ENCODE results near the gene ACP5.
A peak's percentile ranks its signal among the peaks of the same experiment; 100 is the strongest.

Gene ACP5

DNA sequence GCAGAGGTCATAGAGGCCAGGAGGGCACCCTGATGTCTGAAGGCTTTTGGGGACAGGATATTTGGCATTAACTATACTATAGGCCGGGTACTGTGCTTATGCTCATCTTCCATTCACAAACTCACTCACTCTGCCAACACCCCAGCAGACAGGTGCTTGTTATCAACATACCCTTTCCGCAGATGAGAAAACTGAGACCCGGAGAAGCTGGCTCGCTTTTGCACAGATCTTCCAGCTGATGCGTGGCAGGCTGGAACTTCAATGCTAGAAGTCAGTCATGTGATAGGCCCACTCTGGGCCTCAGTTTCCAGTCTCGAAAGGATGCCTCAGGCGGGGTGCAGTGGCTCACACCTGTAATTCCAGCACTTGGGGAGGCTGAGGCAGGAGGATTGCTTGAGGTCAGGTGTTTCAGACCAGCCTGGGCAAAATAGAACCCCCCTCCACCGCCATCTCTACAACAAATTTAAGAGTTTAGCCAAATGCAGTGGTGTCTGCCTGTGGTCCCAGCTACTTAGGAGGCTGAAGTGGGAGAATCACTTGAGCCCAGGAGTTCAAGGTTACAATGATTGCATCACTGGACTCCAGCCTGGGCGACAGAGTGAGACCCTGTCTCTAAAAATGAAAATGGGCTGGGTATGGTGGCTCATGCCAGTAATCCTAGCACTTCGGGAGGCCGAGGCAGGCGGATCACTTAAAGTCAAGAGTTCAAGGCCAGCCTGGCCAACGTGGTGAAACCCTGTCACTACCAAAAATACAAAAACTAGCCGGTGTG is 29.3 kb downstream of the ACP5 start:
- no peak for DNase-seq

DNA sequence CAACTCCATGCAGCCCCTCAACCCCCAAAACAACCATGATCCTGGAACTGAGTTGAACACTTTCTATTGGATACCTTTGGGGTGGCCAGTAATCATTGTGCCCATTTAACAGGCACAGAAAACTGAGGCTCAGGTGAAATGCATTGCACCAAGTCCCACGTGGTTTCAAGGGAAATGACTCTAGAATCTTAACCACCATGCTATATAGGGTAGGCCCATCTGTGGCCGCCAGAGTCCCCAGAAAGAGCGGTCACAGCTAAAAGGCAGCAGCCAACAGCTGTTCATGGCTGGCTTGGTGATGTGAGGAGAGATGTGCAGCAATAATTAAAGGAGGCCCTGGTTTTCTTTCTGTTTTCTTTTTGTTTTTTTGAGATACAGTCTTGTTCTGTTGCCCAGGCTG is 36.2 kb downstream of the ACP5 start:
- peak; percentile 72 for DNase-seq

DNA sequence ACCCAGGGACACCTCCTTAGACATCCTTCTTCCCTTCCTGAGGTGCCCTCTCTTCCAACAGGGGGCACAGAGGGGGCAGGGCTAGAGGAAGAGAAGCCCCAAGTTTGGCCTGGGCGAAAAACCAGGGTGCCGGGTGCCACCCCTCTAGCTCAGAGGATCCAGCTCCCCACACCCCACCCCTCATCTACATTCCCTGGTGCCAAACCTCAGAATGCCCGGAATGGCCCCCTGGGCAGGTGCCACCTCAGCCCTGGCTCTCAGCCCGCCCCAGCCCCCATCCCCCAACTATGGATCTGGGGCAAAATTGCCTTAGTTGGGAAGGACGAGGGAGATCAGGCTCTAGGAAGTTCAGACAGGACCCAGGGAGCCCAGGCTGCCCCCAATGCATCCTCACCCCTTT is 36.8 kb downstream of the ACP5 start:
- DNase-seq: no peak

DNA sequence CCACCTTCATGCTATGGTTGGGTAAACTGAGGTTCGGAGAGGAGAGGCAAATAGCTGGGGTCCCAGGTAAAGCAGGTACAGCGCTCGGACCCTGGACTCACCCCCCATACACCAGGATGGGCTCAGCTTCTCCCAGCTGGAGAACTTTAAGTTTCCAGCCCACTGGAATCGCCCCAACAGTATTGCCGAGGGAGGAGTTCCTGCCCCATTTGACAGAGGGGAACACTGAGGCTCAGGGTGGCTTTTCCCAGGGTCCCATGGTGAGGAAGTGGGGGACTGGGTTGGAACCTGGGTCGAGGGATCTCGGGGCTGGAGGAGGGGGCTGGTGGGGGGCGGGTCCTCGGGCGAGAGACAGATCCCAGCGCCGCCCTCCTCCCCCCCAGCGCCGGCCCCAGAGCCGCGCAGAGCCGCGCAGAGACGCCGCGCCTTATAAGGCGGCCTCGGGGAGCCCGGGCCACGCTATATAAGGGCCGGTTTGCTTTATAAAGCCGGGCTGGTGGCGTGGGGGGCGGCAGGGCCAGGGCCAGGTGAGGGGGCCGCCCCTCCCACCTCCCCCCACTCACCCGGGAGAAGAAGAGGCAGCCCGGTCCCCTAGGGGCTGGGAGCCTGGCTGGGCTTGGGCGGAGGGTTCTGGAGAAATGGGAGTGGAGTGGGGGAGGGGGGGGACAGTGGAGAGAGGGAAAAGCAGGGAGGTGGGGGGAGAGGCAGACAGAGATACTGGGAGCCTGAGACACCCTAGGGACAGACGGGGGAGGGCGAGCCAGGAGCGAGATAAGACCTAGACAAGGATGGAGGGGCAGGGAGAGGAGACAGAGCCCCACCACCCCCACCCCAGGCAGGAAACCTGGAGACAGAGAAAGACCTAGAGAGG is 37.7 kb downstream of the ACP5 start:
- DNase-seq: no peak

DNA sequence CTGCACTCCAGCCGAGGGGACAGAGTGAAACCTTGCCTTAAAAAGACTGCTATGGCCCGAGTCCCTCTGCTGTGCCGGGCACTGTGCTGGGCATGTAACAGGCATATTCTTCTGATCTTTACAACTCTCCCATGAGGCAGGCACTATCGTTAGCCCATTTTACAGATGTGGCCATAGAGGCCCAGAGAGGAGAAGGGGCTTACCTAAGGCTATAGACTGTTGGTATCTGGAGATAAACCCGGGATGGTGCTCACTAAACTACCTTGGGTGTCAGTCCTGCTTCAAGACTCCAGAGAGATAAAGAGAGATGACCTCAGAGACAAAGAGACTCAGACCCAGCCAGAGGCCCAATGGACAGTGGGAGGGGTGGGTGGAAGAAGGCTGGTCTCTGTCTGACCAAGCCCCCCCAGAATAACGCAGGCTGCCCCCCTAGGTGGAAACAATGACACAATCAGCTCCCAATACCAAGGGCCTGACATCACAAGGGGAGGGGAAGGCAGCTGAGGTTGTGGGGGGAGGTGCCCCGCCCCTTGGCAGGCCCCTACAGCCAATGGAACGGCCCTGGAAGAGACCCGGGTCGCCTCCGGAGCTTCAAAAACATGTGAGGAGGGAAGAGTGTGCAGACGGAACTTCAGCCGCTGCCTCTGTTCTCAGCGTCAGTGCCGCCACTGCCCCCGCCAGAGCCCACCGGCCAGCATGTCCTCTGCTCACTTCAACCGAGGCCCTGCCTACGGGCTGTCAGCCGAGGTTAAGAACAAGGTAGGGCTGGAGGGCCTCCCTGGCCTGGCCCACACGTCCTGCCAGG is 39.0 kb downstream of the ACP5 start, which contains the start of gene CNN1:
Gene CNN1, plus strand, starts transcription at position 620 of the 805 bp plus-strand sequence. Its CDS starts 77 bp downstream, at position 697.
- DNase-seq: no peak

DNA sequence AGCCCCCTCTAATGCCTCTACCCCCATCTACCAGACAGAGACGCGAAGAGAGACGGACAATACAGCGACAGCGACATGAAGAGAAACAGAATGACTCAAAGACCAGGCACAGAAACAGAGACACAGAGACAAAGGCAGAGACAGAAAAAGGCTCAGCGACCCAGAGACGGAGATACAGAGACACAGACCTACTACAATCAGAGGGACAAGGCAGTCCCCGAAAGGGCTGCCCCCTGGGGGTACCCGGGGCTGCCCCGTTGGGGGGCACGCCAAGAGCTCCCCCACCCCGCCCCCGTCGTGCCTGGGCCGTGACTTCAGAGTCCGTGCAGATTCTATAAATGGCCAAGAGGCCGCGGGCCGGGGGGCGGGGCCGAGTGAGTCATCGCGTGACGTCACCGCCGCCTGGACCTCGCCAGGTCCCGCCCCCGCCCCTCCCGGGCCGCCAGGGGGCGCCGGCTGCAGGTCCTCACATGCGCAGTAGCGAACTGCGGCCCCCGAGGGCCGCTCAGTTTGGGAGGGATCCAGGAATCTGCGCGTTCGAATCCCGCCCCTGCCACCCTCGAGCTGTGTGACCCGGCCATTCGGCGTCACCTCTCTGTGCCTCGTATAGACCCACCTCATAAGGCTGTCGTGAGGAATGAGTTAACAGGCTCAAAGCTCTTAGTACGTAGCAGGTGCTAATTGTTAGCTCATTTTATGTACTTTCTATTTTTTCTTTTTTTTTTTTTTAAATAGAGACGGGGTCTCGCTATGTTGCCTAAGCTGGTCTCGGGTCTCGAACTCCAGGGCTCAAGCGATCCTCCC is 41.5 kb downstream of the ACP5 start:
- peak; percentile 93 for DNase-seq

DNA sequence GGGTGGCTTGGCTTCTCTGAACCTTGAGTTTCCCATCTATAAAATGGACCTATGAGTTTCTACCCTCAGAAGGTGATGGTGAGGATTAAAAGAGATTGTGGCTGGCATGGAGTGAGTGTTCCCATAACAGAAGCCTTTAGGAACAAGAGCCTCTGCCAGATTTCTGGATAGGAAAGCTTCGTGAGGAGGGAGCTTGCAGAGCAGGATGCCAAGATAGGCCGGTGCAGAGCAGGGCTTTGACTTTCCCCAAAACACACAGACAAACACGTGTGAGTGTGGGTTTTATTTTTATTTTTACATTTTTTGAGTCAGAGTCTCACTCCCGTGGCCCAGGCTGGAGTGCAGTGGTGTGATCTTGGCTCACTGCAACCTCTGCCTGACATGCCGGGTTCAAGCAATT is 42.5 kb downstream of the ACP5 start:
- no peak for DNase-seq

DNA sequence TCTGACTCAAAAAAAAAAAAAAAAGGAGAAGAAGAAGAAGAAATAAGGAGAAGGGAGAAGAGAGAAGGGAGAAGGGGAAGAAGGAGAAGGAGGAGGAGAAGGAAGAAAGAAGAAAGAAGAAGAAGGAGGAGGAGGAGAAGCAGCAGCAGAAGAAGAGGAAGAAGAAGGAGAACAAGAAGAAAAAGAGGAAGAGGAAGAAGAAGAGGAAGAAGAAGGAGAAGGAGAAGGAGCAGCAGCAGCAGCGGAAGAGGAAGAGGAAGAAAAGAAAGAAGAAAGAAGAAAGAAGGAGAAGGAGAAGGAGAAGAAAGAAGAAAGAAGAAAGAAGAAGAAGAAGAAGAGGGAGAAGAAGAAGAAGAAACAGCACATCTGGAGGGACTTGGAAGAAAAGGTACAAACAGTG is 42.9 kb downstream of the ACP5 start:
- DNase-seq: no peak

DNA sequence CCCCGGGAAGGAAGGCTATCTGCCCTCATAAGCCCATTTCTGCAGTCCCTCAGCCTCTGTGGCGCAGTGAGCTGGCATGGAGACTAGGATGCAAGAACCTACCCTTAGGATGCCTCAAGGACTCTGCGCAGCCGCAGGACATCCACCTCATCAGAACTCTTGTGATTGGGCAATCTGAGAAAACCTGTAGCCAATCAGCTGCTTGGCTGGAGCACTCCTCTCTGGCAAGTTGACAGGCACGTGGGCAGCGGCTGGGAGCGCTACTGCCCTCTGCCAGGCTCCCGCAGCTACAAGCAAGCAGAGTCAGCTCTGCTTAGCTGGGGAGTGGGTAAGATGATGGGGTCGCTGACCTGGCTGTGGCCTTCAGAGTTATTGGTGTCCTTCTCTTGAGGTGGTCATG is 47.0 kb downstream of the ACP5 start:
- peak; percentile 80 for DNase-seq

DNA sequence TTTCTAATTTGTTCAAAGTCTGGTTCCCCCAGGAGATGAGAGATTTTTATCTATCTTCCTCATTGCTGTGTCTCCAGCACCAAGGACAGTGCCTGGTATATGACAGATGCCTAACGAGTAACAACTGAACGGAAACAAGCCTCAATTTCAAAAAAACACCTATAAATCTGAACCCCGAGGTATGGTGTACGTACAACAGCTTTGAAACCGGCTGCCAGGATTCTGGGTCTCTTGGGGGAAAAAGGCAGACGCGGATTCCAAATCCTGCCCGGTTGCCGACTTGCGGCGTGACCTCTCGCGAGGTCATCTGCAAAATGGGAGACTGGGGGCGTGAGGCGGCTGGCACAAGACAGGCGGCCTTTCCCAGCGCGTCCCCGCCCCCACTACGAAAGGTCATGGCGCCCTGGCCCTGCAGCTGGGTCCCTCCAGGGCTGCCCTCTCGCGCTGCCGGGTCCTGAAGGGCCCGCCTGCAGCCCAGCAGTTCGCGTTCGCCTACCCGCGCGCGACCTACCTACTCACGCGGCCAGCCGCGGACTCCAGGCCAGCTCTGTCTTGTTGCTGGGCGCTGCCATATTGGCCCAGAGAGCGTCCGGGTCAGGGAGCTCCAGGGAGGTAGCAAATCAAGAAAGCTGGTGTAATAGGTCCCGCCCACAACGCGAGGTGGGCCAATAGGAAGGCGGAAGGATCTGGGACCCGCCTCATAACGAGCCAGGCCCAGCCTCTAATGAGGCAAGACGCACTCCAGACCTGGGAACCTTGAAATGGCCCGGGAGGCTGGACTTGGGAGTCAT is 48.7 kb downstream of the ACP5 start, which contains the start of gene ECSIT:
Gene ECSIT, minus strand, starts transcription at position 584 of the 791 bp plus-strand sequence. CDS start 9,964 bp downstream, outside the sequence.
- peak; percentile 98 for DNase-seq

Measured in RPMI8226 (cell line).